ENCODE data around the gene ETV7. TPM values are rescaled to one million over a fixed set of nuclear protein-coding genes. Genes with fewer than 3 reads are reported as not detected.

ETV7 gene
- total RNA-seq, 2 experiments from 2014 or later = 2.8 to 3.1 TPM

GRCh38 chr6:36331381-36331780 is 56.1 kb downstream of the ETV7 start:
- peaks cover 28% of the 10 kb centered on the region for H3K27me3 Mint-ChIP-seq

GRCh38 chr6:36330366-36330765 is 57.1 kb downstream of the ETV7 start:
- Mint-ChIP-seq H3K27me3 (peaks cover 23% of the 10 kb centered on the region), H3K36me3 (no peaks in the 10 kb centered on the region), H3K4me1 (no peaks in the 10 kb centered on the region), H3K27ac (no peak overlapping the region), H3K9me3 (no peaks in the 10 kb centered on the region), H3K4me3 (no peak overlapping the region)
- DNase-seq = no peak

More at GRCh38 chr6:36331381-36331780, 56.1 kb downstream of the ETV7 start:
- Mint-ChIP-seq H3K4me3 (no peak overlapping the region), H3K27ac (no peak overlapping the region), H3K4me1 (no peaks in the 10 kb centered on the region), H3K9me3 (no peaks in the 10 kb centered on the region), H3K36me3 (no peaks in the 10 kb centered on the region)
- no peak for DNase-seq

- Mint-ChIP-seq H3K9me3 (no peaks in the 10 kb centered on the region), H3K27ac (no peak overlapping the region), H3K4me3 (no peak overlapping the region), H3K4me1 (no peaks in the 10 kb centered on the region), H3K36me3 (no peaks in the 10 kb centered on the region), H3K27me3 (peaks cover 17% of the 10 kb centered on the region)
- no peak for DNase-seq
Measured at GRCh38 chr6:36329798-36330291, 57.6 kb downstream of the ETV7 start.

- H3K27ac Mint-ChIP-seq = no peak overlapping the region
- no peak for DNase-seq
- H3K4me1 Mint-ChIP-seq = no peaks in the 10 kb centered on the region
- no peaks in the 10 kb centered on the region for H3K36me3 Mint-ChIP-seq
- H3K27me3 Mint-ChIP-seq = peaks cover 7% of the 10 kb centered on the region
- H3K4me3 Mint-ChIP-seq = no peak overlapping the region
- H3K9me3 Mint-ChIP-seq = no peaks in the 10 kb centered on the region
Measured at GRCh38 chr6:36328600-36328999, 58.9 kb downstream of the ETV7 start.

- Mint-ChIP-seq H3K27me3 (peaks cover under 1% of the 10 kb centered on the region), H3K4me3 (no peak overlapping the region), H3K27ac (no peak overlapping the region), H3K36me3 (no peaks in the 10 kb centered on the region), H3K4me1 (no peaks in the 10 kb centered on the region), H3K9me3 (no peaks in the 10 kb centered on the region)
- DNase-seq = no peak
Measured at GRCh38 chr6:36327919-36328236, 59.6 kb downstream of the ETV7 start.

GRCh38 chr6:36327226-36327918 is 60.1 kb downstream of the ETV7 start:
- H3K9me3 Mint-ChIP-seq = no peaks in the 10 kb centered on the region
- DNase-seq = no peak
- H3K27me3 Mint-ChIP-seq = no peaks in the 10 kb centered on the region
- H3K4me3 Mint-ChIP-seq = no peak overlapping the region
- H3K27ac Mint-ChIP-seq = no peak overlapping the region
- no peaks in the 10 kb centered on the region for H3K36me3 Mint-ChIP-seq
- H3K4me1 Mint-ChIP-seq = no peaks in the 10 kb centered on the region

- H3K27ac Mint-ChIP-seq = no peak overlapping the region
- no peaks in the 10 kb centered on the region for H3K36me3 Mint-ChIP-seq
Measured at GRCh38 chr6:36326356-36326995, 61.0 kb downstream of the ETV7 start.

GRCh38 chr6:36324715-36325114 is 62.8 kb downstream of the ETV7 start:
- Mint-ChIP-seq H3K27ac (no peak overlapping the region), H3K4me3 (no peak overlapping the region), H3K9me3 (no peaks in the 10 kb centered on the region), H3K4me1 (no peaks in the 10 kb centered on the region), H3K27me3 (no peaks in the 10 kb centered on the region), H3K36me3 (no peaks in the 10 kb centered on the region)
- no peak for DNase-seq

More at GRCh38 chr6:36326356-36326995, 61.0 kb downstream of the ETV7 start:
- H3K4me1 Mint-ChIP-seq = no peaks in the 10 kb centered on the region
- no peak for DNase-seq
- H3K4me3 Mint-ChIP-seq = no peak overlapping the region
- H3K27me3 Mint-ChIP-seq = no peaks in the 10 kb centered on the region
- no peaks in the 10 kb centered on the region for H3K9me3 Mint-ChIP-seq

GRCh38 chr6:36324191-36324590 is 63.3 kb downstream of the ETV7 start:
- no peak overlapping the region for H3K4me3 Mint-ChIP-seq
- no peaks in the 10 kb centered on the region for H3K27me3 Mint-ChIP-seq
- H3K27ac Mint-ChIP-seq = no peak overlapping the region
- no peaks in the 10 kb centered on the region for H3K9me3 Mint-ChIP-seq
- DNase-seq = no peak
- no peaks in the 10 kb centered on the region for H3K36me3 Mint-ChIP-seq
- no peaks in the 10 kb centered on the region for H3K4me1 Mint-ChIP-seq

GRCh38 chr6:36323062-36323461 is 64.4 kb downstream of the ETV7 start:
- Mint-ChIP-seq H3K4me3 (no peak overlapping the region), H3K27me3 (no peaks in the 10 kb centered on the region), H3K27ac (no peak overlapping the region), H3K4me1 (no peaks in the 10 kb centered on the region), H3K36me3 (no peaks in the 10 kb centered on the region), H3K9me3 (no peaks in the 10 kb centered on the region)
- DNase-seq = no peak

- Mint-ChIP-seq H3K9me3 (no peaks in the 10 kb centered on the region), H3K27me3 (no peaks in the 10 kb centered on the region), H3K36me3 (no peaks in the 10 kb centered on the region), H3K27ac (no peak overlapping the region), H3K4me3 (no peak overlapping the region), H3K4me1 (no peaks in the 10 kb centered on the region)
- DNase-seq = no peak
Measured at GRCh38 chr6:36322591-36322990, 64.9 kb downstream of the ETV7 start.

- Mint-ChIP-seq H3K4me1 (no peaks in the 10 kb centered on the region), H3K27me3 (no peaks in the 10 kb centered on the region), H3K27ac (no peak overlapping the region), H3K36me3 (no peaks in the 10 kb centered on the region), H3K4me3 (no peak overlapping the region), H3K9me3 (no peaks in the 10 kb centered on the region)
- no peak for DNase-seq
Measured at GRCh38 chr6:36320475-36320874, 67.0 kb downstream of the ETV7 start.

GRCh38 chr6:36319821-36320220 is 67.6 kb downstream of the ETV7 start:
- no peaks in the 10 kb centered on the region for H3K27me3 Mint-ChIP-seq
- H3K9me3 Mint-ChIP-seq = no peaks in the 10 kb centered on the region
- no peaks in the 10 kb centered on the region for H3K36me3 Mint-ChIP-seq
- DNase-seq = no peak
- no peak overlapping the region for H3K27ac Mint-ChIP-seq
- no peaks in the 10 kb centered on the region for H3K4me1 Mint-ChIP-seq
- H3K4me3 Mint-ChIP-seq = no peak overlapping the region

GRCh38 chr6:36319436-36319762 is 68.1 kb downstream of the ETV7 start:
- Mint-ChIP-seq H3K9me3 (no peaks in the 10 kb centered on the region), H3K4me1 (no peaks in the 10 kb centered on the region), H3K27ac (no peak overlapping the region), H3K27me3 (no peaks in the 10 kb centered on the region), H3K4me3 (no peak overlapping the region), H3K36me3 (no peaks in the 10 kb centered on the region)
- DNase-seq = no peak

GRCh38 chr6:36318690-36319435 is 68.6 kb downstream of the ETV7 start:
- no peaks in the 10 kb centered on the region for H3K36me3 Mint-ChIP-seq
- H3K9me3 Mint-ChIP-seq = no peaks in the 10 kb centered on the region
- H3K4me3 Mint-ChIP-seq = no peak overlapping the region
- H3K4me1 Mint-ChIP-seq = no peaks in the 10 kb centered on the region
- no peak for DNase-seq
- no peaks in the 10 kb centered on the region for H3K27me3 Mint-ChIP-seq
- H3K27ac Mint-ChIP-seq = no peak overlapping the region
